Measurements from ENCODE around the gene PTPRN2. TPM values are rescaled to one million over a fixed set of nuclear protein-coding genes. Genes with fewer than 3 reads are reported as not detected.

Gene PTPRN2
- polyA plus RNA-seq, 1 of the 3 experiments (the other 2 are of a cell fraction), result 4.0 TPM

GRCh38 chr7:158030071-158030470 lies 557.6 kb downstream of the PTPRN2 start:
- Histone ChIP-seq H3K9me2 (no peaks in the 10 kb centered on the region), H3F3A (replicated peaks; ENCODE audit: insufficient read depth) (no peaks in the 10 kb centered on the region), H4K20me1 (ENCODE audit: insufficient read depth) (no peaks in the 10 kb centered on the region), H3K4me2 (no peak overlapping the region), H3K79me2 (ENCODE audit: insufficient read depth) (no peaks in the 10 kb centered on the region), H3K4me1 (ENCODE audit: control insufficient read depth in 1 of 2, insufficient read depth in 2 of 2, low read depth in 1 of 2, low read length in 1 of 2) (peaks cover 0 to 41% of the 10 kb centered on the region in 2 experiments; a peak in 2 of 4 replicates), H3K36me3 (replicated peaks in 1 of 2; ENCODE audit: control insufficient read depth in 1 of 2, insufficient read depth in 2 of 2, low read length in 1 of 2) (no peaks in the 10 kb centered on the region), H3K9ac (no peak overlapping the region), H3K27me3 (ENCODE audit: insufficient read depth) (no peaks in the 10 kb centered on the region), H3K4me3 (ENCODE audit: low read depth in 2 of 2, low read length in 1 of 2) (no peak overlapping the region), H3K27ac (ENCODE audit: low read depth in 2 of 2, low read length in 1 of 2) (peak overlapping the region in 1 of 2 experiments; percentile 32; a peak in 1 of 4 replicates), H3K9me3 (peaks cover 11% of the 10 kb centered on the region; the same call in 1 of the 2 replicates), H2AFZ (ENCODE audit: low read depth) (no peak overlapping the region)
- DNase-seq, result no peak
- ChIA-PET CTCF (interaction anchor here (1.3 to 1.6 kb wide), 2 partner anchors 15 to 324 kb away, joined by 4 to 8 read pairs; no protein-coding TSS in a partner anchor), POLR2A (no interaction called here)
- 54% methylated on average over 10 of the region's 10 CpGs for WGBS (ENCODE audit: low lambda C conversion rate)
- TF ChIP-seq CHD2 (IDR thresholded peaks at IDR 0.05; ENCODE audit: low read length, partially characterized antibody), result no peak
- TF ChIP-seq NFIC (IDR thresholded peaks at IDR 0.05; ENCODE audit: borderline replicate concordance), result no peak
- TF ChIP-seq EZH2phosphoT487 (IDR thresholded peaks at IDR 0.05; ENCODE audit: borderline replicate concordance, low read depth), result no peak
- TF ChIP-seq RCOR1 (IDR thresholded peaks at IDR 0.05; ENCODE audit: low read length), result no peak
- TF ChIP-seq YY1 (IDR thresholded peaks at IDR 0.05; ENCODE audit: low read depth), result no peak
- no peak for TF ChIP-seq ELF1 (IDR thresholded peaks at IDR 0.05)
- no peak for TF ChIP-seq RXRA (IDR thresholded peaks at IDR 0.05; ENCODE audit: borderline replicate concordance, low read depth)
- TF ChIP-seq REST (IDR thresholded peaks at IDR 0.05; ENCODE audit: low read depth, low read length), result no peak

- TF ChIP-seq RFX5 (IDR thresholded peaks at IDR 0.05; ENCODE audit: low read length) (no peak), EP300 (IDR thresholded peaks at IDR 0.05; ENCODE audit: borderline replicate concordance in 1 of 2, low read depth in 1 of 2, low read length in 1 of 2) (no peak), PBX3 (IDR thresholded peaks at IDR 0.05) (no peak), MEF2A (IDR thresholded peaks at IDR 0.05; ENCODE audit: borderline replicate concordance, low read depth) (no peak), NRF1 (IDR thresholded peaks at IDR 0.05; ENCODE audit: low read depth, low read length) (no peak), USF2 (IDR thresholded peaks at IDR 0.05; ENCODE audit: borderline replicate concordance, low read depth, low read length) (no peak), TCF12 (IDR thresholded peaks at IDR 0.05) (no peak), FOSL2 (IDR thresholded peaks at IDR 0.05; ENCODE audit: borderline replicate concordance, low read depth) (no peak), FOXJ3 (CRISPR knock-in tag; IDR thresholded peaks at IDR 0.05) (no peak), TAF1 (IDR thresholded peaks at IDR 0.05; ENCODE audit: borderline replicate concordance, low read depth, low read length) (no peak), POLR2AphosphoS5 (IDR thresholded peaks at IDR 0.05; ENCODE audit: low read depth, low read length) (no peak), NFIC (IDR thresholded peaks at IDR 0.05; ENCODE audit: borderline replicate concordance) (no peak)
- Histone ChIP-seq H4K20me1 (ENCODE audit: insufficient read depth) (no peaks in the 10 kb centered on the region), H3K4me1 (ENCODE audit: control insufficient read depth in 1 of 2, insufficient read depth in 2 of 2, low read depth in 1 of 2, low read length in 1 of 2) (peaks cover 0 to 39% of the 10 kb centered on the region in 2 experiments; a peak in 2 of 4 replicates), H3K27ac (ENCODE audit: low read depth in 2 of 2, low read length in 1 of 2) (no peak overlapping the region), H3K9me3 (peaks cover 11% of the 10 kb centered on the region; the same call in 1 of the 2 replicates), H2AFZ (ENCODE audit: low read depth) (no peak overlapping the region), H3K4me3 (ENCODE audit: low read depth in 2 of 2, low read length in 1 of 2) (no peak overlapping the region), H3K4me2 (no peak overlapping the region), H3F3A (replicated peaks; ENCODE audit: insufficient read depth) (no peaks in the 10 kb centered on the region), H3K9ac (no peak overlapping the region), H3K36me3 (replicated peaks in 1 of 2; ENCODE audit: control insufficient read depth in 1 of 2, insufficient read depth in 2 of 2, low read length in 1 of 2) (no peaks in the 10 kb centered on the region), H3K9me2 (no peaks in the 10 kb centered on the region), H3K27me3 (ENCODE audit: insufficient read depth) (no peaks in the 10 kb centered on the region), H3K79me2 (ENCODE audit: insufficient read depth) (no peaks in the 10 kb centered on the region)
- no peak for DNase-seq
- WGBS (ENCODE audit: low lambda C conversion rate), result 28% methylated on average over 5 of the region's 5 CpGs
- ChIA-PET CTCF (no interaction called here), POLR2A (no interaction called here)
Observed at GRCh38 chr7:158029509-158029908, 558.1 kb downstream of the PTPRN2 start.
